Mammary epithelial cell (primary cell): ENCODE results near the gene OSBP2.

Experiments
- EZH2 ChIP-seq: IDR thresholded peaks from 2 replicates; pipeline ENCODE4 v1.6.1; 2012; ENCODE audit warnings: low read length, inconsistent platforms, borderline replicate concordance
- TF ChIP-seq, protein P1 (sequence below), 2 donors: IDR thresholded peaks in 1 of 2; conservative IDR thresholded peaks in 1 of 2; 2 replicates each; pipeline ENCODE4 v1.5.1; 2011 to 2012; ENCODE audit warnings: inconsistent platforms in 2 of 2, low read length in 2 of 2, mild to moderate bottlenecking in 2 of 2, control low read depth in 1 of 2, low read depth in 1 of 2; ENCODE audit not compliant: insufficient read depth in 1 of 2; ENCODE audit errors: extremely low read depth in 1 of 2

DNA sequence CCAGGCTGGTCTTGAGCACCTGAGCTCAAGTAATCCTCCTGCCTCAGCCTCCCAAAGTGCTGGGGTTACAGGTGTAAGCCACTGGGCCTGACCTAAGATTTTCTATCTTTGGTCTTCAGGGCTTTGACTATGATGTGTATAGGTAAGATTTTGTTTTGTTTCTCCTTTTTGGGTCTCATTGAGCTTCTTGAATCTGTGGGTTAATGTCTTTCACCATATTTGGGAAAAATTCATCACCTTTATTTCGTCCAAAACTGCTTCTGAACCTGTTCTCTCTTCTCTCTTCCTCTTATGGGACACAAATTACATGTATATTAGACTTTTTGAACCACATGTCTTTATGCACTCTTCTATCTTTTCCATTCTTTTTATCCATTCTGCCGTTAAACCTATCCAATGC is 100.4 kb downstream of the OSBP2 start:
- TF ChIP-seq, protein P1, sequence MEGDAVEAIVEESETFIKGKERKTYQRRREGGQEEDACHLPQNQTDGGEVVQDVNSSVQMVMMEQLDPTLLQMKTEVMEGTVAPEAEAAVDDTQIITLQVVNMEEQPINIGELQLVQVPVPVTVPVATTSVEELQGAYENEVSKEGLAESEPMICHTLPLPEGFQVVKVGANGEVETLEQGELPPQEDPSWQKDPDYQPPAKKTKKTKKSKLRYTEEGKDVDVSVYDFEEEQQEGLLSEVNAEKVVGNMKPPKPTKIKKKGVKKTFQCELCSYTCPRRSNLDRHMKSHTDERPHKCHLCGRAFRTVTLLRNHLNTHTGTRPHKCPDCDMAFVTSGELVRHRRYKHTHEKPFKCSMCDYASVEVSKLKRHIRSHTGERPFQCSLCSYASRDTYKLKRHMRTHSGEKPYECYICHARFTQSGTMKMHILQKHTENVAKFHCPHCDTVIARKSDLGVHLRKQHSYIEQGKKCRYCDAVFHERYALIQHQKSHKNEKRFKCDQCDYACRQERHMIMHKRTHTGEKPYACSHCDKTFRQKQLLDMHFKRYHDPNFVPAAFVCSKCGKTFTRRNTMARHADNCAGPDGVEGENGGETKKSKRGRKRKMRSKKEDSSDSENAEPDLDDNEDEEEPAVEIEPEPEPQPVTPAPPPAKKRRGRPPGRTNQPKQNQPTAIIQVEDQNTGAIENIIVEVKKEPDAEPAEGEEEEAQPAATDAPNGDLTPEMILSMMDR (conservative IDR thresholded peaks at IDR 0.05 in 1 of 2, IDR thresholded peaks at IDR 0.05 in 1 of 2; ENCODE audit: extremely low read depth in 1 of 2, insufficient read depth in 1 of 2, low read depth in 1 of 2, low read length in 2 of 2): no peak
- TF ChIP-seq EZH2: no peak
